Psoas muscle (tissue), 8 donors: Measurements from ENCODE around the gene ANXA2. TPM values are rescaled to one million over a fixed set of nuclear protein-coding genes. Genes with fewer than 3 reads are reported as not detected.

Experiments
- ATAC-seq, 4 donors: fragments of 200-7000 bp; cut with Tn5 transposase; one replicate each; pipeline ENCODE4 v1.9.1; 2020; ENCODE audit warnings: moderate library complexity in 3 of 4, mild to moderate bottlenecking in 2 of 4
- DNase-seq, 2 donors: peaks; one replicate each; pipeline ENCODE4 v3.0.0-alpha.2; 2020
- H3K27ac ChIP-seq: fragments of 200-600 bp; one replicate; pipeline ENCODE4 v1.8.0; 2022
- H3K27me3 ChIP-seq, 3 donors: fragments of 200-600 bp in 1 of 3; one replicate each; pipeline versions ENCODE4 v1.6.1 to v1.8.0; 2013 to 2022; ENCODE audit warnings: low read length in 2 of 3, mild to moderate bottlenecking in 2 of 3, moderate library complexity in 1 of 3; ENCODE audit not compliant: insufficient read depth in 3 of 3
- H3K36me3 ChIP-seq, 2 donors: fragments of 200-600 bp in 1 of 2; one replicate each; pipeline versions ENCODE4 v1.6.1 to v1.8.0; 2013 to 2022; ENCODE audit warnings: low read depth in 1 of 2, mild to moderate bottlenecking in 1 of 2, moderate library complexity in 1 of 2; ENCODE audit not compliant: insufficient read depth in 1 of 2
- H3K4me1 ChIP-seq: fragments of 200-600 bp; one replicate; pipeline ENCODE4 v1.8.0; 2022
- H3K4me3 ChIP-seq: fragments of 200-600 bp; one replicate; pipeline ENCODE4 v1.8.0; 2022; ENCODE audit warnings: mild to moderate bottlenecking
- H3K9me3 ChIP-seq: fragments of 200-600 bp; one replicate; pipeline ENCODE4 v1.8.0; 2022
- WGBS, 3 donors: extraction: QIAGEN DNeasy Blood & Tissue Kit; methylation state at CpG; one replicate each; pipeline versions ENCODE4 v1.1.6 to v1.1.7; 2013; 5-methylcytosine and 5-hydroxymethylcytosine counted together
- intact Hi-C, 2 donors: fragments of 100-400 bp; cut with DNase I; formaldehyde crosslinking; loops; one replicate each; pipeline versions ENCODE4 v1.11.0 to v1.14.2; 2022
- polyA plus RNA-seq, 3 donors: library from polyadenylated mRNA; stranded (reverse); fragments of 200-250 nt; gene quantifications; one replicate each; pipeline ENCODE4 v1.2.3, GENCODE V29; 2013
- total RNA-seq, 4 donors: library from RNA; stranded (reverse); fragmentation: NEBNext Ultra II Directional in 2 of 4; extraction: Animal tissue kit (Norgen Biotek cat#: 25700) in 2 of 4; gene quantifications; one replicate each; pipeline versions ENCODE4 v1.2.1 to v1.2.4, GENCODE V29; 2021 to 2023
- TF ChIP-seq, protein P1 (sequence below): fragments of 200-600 bp; IDR thresholded peaks from one replicate; pipeline ENCODE4 v1.8.0; 2022; ENCODE audit warnings: antibody characterized with exemption
- donor health status: healthy with polysubstance abuse.
- donor health status: DM: no; HTN: no; CAD: no; lungs with moderate emphysema.
- donor health status: Bipolar disorder and iron deficiency.
- donor health status: healthy.
- donor health status: DM: yes; HTN: yes; CAD: no.
- donor health status: DM: no; HTN: no; CAD: no.
- donor health status: DM: no; HTN: no; CAD: no.
- donor health status: DM: yes; HTN: yes; CAD: no.

The ANXA2 gene
- total and polyA plus RNA-seq, 7 donors: 140 to 2,117 (median 350) TPM

DNA sequence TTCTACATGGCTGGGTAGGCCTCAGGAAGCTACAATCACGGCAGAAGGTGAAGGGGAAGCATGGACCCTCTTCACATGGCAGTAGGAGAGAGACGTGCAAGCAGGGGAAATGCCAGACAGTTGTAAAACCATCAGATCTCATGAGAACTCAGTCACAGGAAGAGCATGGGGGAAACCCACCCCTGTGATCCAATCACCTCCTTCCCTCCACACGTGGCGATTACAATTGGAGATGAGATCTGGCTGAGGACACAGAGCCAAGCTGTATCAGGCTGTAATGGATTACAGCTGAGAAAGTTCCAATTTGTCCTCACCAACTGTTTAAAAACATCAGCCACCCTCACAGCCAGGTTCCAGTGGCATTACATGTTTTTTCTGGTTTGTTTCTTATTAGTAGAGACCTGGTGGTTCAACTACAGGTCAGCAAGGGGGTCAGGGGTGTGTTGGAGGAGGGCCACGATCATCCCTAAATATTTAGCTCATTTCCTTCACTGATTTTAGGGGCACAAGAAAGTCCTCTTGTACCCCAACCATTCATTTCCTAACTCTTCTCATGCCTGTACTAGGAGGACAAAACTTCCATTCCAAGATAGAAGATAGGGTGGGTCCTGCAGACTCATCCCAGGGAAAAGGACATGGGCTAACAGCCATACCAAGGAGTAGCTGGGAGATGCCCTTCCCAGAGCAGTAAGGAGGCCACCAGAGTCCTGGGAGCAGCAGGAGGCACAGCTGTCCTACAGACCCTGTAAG is 54.4 kb downstream of the ANXA2 start:
- intact Hi-C loops: no loop called here
- no peaks in the 10 kb centered on the region for H3K9me3 ChIP-seq
- H3K27me3 ChIP-seq: no peaks in the 10 kb centered on the region
- no peak overlapping the region for H3K4me3 ChIP-seq
- peaks cover 9 to 37% of the 10 kb centered on the region in 2 donors for H3K36me3 ChIP-seq
- TF ChIP-seq, protein P1, sequence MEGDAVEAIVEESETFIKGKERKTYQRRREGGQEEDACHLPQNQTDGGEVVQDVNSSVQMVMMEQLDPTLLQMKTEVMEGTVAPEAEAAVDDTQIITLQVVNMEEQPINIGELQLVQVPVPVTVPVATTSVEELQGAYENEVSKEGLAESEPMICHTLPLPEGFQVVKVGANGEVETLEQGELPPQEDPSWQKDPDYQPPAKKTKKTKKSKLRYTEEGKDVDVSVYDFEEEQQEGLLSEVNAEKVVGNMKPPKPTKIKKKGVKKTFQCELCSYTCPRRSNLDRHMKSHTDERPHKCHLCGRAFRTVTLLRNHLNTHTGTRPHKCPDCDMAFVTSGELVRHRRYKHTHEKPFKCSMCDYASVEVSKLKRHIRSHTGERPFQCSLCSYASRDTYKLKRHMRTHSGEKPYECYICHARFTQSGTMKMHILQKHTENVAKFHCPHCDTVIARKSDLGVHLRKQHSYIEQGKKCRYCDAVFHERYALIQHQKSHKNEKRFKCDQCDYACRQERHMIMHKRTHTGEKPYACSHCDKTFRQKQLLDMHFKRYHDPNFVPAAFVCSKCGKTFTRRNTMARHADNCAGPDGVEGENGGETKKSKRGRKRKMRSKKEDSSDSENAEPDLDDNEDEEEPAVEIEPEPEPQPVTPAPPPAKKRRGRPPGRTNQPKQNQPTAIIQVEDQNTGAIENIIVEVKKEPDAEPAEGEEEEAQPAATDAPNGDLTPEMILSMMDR: no peak
- no peak for DNase-seq
- H3K27ac ChIP-seq: no peak overlapping the region
- WGBS, 3 donors: 65 to 71% (median 66%) methylated on average over 5 of the region's 5 CpGs
- peaks cover 13% of the 10 kb centered on the region for H3K4me1 ChIP-seq
- ATAC-seq: peak in 3 of 4 donors; percentile 11 to 23 (median 15)

DNA sequence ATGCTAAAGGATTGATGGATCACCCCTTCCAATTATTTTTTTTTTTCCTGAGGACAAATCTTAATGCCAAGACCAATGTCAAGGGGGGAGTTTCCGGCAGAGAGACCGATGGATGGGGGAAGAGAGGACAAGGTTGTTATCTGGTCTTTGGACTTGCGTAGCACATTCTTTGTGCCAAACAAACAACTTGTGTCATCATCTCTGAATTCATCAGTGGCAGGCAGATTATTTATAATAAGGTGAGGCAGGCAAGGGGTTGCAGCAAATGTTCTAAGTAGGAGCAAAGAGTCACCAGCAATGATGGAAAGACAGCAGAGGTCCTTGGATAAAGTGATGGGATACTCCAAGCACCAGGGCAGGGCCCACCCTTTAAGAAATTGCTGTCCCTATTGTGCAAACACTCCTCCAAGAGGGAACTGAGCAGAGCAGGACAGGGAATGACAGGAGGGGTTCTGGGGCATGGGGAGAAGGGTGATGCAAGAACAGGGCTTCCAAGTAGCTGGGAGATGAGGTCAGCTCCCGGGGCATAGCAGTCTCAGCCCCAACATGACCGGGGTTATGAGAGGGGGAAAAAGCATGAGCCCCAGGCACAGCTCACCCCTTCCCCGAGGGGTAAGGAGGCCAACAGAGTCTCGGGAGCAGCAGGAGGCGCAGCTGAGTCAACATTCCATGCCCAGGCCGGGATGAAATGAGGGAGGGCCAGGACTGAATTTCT is 57.4 kb downstream of the ANXA2 start:
- H3K4me1 ChIP-seq: peaks cover 23% of the 10 kb centered on the region
- WGBS, 3 donors: 77 to 89% (median 87%) methylated on average over 9 of the region's 9 CpGs
- TF ChIP-seq, protein P1: no peak
- ATAC-seq (peak in 3 of 4 donors; percentile 11 to 34 (median 19)), DNase-seq (peak in 1 of 2 donors; percentile 56)
- H3K27ac ChIP-seq: no peak overlapping the region
- H3K4me3 ChIP-seq: no peak overlapping the region
- H3K9me3 ChIP-seq: no peaks in the 10 kb centered on the region
- H3K27me3 ChIP-seq: no peaks in the 10 kb centered on the region
- intact Hi-C loops: no loop called here
- peaks cover 0 to 7% of the 10 kb centered on the region in 2 donors for H3K36me3 ChIP-seq

DNA sequence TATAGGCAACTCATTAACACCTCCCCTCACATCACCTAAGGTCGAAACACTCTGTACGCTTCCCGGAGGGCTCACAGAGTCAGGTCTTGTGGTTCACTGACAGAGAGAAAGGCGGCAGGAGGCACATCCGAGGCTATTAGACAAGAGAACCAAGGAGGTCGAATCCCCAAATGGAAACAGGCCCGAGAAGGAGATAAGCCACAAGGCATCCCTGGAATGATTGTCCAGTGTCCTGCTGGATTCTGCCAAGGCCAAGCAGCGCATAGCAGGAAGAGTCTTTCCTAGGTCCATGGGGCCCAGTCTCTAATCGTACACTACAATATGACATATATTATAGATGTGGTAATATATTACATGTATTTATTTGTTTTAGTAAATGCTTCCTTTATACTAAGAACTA is 58.5 kb downstream of the ANXA2 start:
- peaks cover 23% of the 10 kb centered on the region for H3K4me1 ChIP-seq
- no peak overlapping the region for H3K4me3 ChIP-seq
- H3K27ac ChIP-seq: no peak overlapping the region
- TF ChIP-seq, protein P1: no peak
- DNase-seq (no peak), ATAC-seq (peak; percentile 20 to 51 (median 25))
- H3K36me3 ChIP-seq: no peaks in the 10 kb centered on the region
- no peaks in the 10 kb centered on the region for H3K9me3 ChIP-seq
- WGBS, 3 donors: 18 to 49% (median 32%) methylated on average over 9 of the region's 9 CpGs
- intact Hi-C loops: no loop called here
- no peaks in the 10 kb centered on the region for H3K27me3 ChIP-seq

DNA sequence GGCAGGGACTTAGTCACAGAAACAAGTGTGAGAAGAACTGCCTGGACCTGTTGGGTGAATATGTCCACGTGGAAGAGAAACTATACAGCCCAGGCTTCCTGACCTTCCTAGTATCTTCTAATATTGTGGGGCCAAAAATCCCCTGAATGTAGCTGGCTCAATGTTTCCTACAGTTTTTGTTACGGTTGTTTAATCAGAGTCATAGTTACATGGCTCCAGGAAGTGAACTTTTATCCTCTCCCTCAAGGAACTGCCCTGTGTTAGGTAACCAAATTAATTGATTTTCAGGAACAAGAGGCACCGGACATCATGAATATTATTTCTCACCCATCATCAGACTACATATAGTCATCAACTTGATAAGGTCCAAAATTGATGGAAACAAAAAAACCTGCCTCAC is 59.0 kb downstream of the ANXA2 start:
- peaks cover 23% of the 10 kb centered on the region for H3K4me1 ChIP-seq
- H3K9me3 ChIP-seq: no peaks in the 10 kb centered on the region
- H3K27ac ChIP-seq: no peak overlapping the region
- no peak overlapping the region for H3K4me3 ChIP-seq
- no peaks in the 10 kb centered on the region for H3K27me3 ChIP-seq
- DNase-seq (no peak), ATAC-seq (no peak)
- 27 to 53% (median 34%) methylated on average over 3 of the region's 3 CpGs for WGBS, 3 donors
- no peaks in the 10 kb centered on the region for H3K36me3 ChIP-seq
- intact Hi-C loops: no loop called here
- TF ChIP-seq, protein P1: no peak
